ENCODE results near the gene MRPS6. TPM values are rescaled to one million over a fixed set of nuclear protein-coding genes. Genes with fewer than 3 reads are reported as not detected.

The MRPS6 gene
- total RNA-seq: 10 to 100 TPM in 1 of 2 donors, 1 to 10 TPM in 1; 2.3 to 15.8 TPM

- no peaks in the 10 kb centered on the region for H3K27me3 ChIP-seq
- intact Hi-C loops (cut with DNase I): no loop called here
These were observed at the start of gene MRPS6, which contains the start of gene SLC5A3 for GRCh38 chr21:34073032-34073748. MRPS6 (plus strand) TSS chr21:34073578; CDS start chr21:34073701, 123 bp downstream. SLC5A3 (plus strand) TSS chr21:34073578; CDS start chr21:34095199, 21,621 bp downstream.

DNA sequence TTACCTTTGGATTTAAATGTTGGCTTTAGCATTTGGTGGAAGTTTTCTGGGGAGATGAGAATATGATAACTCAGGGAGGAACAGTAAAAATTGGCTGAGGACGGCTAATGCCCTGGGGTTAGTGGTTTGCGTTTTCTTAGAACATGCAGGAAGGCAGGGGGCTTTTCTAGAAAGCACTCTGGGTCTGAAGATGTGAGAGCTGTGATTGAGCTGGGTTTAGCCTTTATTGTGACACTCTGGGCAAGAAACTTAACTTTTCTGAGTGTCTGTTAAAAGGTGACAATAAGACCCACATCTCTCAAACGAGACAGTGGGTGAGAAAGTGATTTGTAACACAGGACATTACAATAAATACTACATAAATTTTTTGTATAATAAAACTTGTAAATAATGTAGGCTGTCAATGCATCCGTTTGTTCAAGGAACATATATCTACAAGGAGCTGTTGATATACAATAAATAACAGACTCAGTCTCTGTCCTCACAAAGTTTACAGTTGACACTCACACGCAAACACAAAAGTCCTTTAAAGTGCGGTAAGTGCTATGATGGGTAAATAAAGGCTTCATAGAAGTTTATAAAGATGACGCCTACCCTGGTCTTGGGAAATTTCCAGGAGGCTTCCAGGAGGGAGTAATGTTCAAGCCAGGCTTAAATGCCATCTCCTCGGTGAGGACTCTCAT is 49.5 kb upstream of the MRPS6 start:
- intact Hi-C loops (cut with DNase I): no loop called here
- H3K27ac ChIP-seq: no peak overlapping the region
- no peaks in the 10 kb centered on the region for H3K27me3 ChIP-seq
- ATAC-seq: no peak
- TF ChIP-seq POLR2A (IDR thresholded peaks at IDR 0.05) (no peak), CTCF (IDR thresholded peaks at IDR 0.05) (no peak)
- no peaks in the 10 kb centered on the region for H3K36me3 ChIP-seq (replicated peaks in 1 of 2; ENCODE audit: insufficient read depth in 1 of 2, low read depth in 2 of 2)
- WGBS, 2 donors: 63 to 74% methylated on average over 8 of the region's 8 CpGs
- H3K4me3 ChIP-seq: no peak overlapping the region
- no peaks in the 10 kb centered on the region for H3K4me1 ChIP-seq
- DNase-seq: no peak
- no peaks in the 10 kb centered on the region for H3K9me3 ChIP-seq

More at GRCh38 chr21:34073032-34073748, at the start of gene MRPS6, which contains the start of gene SLC5A3:
- Histone ChIP-seq H3K36me3 (replicated peaks in 1 of 2; ENCODE audit: insufficient read depth in 1 of 2, low read depth in 2 of 2) (no peaks in the 10 kb centered on the region), H3K4me1 (peaks cover 22% of the 10 kb centered on the region), H3K4me3 (peak within 1 kb of the TSS; percentile 43 to 55), H3K27ac (peak within 1 kb of the TSS; percentile 79 to 90 (median 84)), H3K9me3 (no peaks in the 10 kb centered on the region)
- 0% methylated on average over 72 of the region's 104 CpGs; no CpG with 5 or more reads in 1 of the 2 donors for WGBS, 2 donors
- DNase-seq (peak; percentile 89 to 91 (median 90)), ATAC-seq (peak; percentile 89)
- peak in 2 of 7 experiments; percentile 22 to 39 for TF ChIP-seq CTCF (IDR thresholded peaks at IDR 0.05)
- peak; percentile 83 to 89 (median 88) for TF ChIP-seq POLR2A (IDR thresholded peaks at IDR 0.05)

GRCh38 chr21:34024374-34024693 is 49.0 kb upstream of the MRPS6 start:
- no peak for ATAC-seq

GRCh38 chr21:34027721-34028461 is 45.5 kb upstream of the MRPS6 start:
- no peak for TF ChIP-seq CTCF (IDR thresholded peaks at IDR 0.05)
- H3K4me1 ChIP-seq: no peaks in the 10 kb centered on the region
- ATAC-seq (no peak), DNase-seq (no peak)
- H3K27me3 ChIP-seq: no peaks in the 10 kb centered on the region
- H3K4me3 ChIP-seq: no peak overlapping the region
- intact Hi-C loops (cut with DNase I): no loop called here
- H3K27ac ChIP-seq: no peak overlapping the region
- H3K36me3 ChIP-seq (replicated peaks in 1 of 2; ENCODE audit: insufficient read depth in 1 of 2, low read depth in 2 of 2): no peaks in the 10 kb centered on the region
- H3K9me3 ChIP-seq: no peaks in the 10 kb centered on the region
- 75 to 82% methylated on average over 9 of the region's 9 CpGs for WGBS, 2 donors

More at GRCh38 chr21:34024374-34024693, 49.0 kb upstream of the MRPS6 start:
- Histone ChIP-seq H3K4me3 (no peak overlapping the region), H3K9me3 (no peaks in the 10 kb centered on the region), H3K27me3 (no peaks in the 10 kb centered on the region), H3K27ac (no peak overlapping the region), H3K36me3 (replicated peaks in 1 of 2; ENCODE audit: insufficient read depth in 1 of 2, low read depth in 2 of 2) (no peaks in the 10 kb centered on the region), H3K4me1 (no peaks in the 10 kb centered on the region)
- 87 to 95% methylated on average over 3 of the region's 3 CpGs for WGBS, 2 donors
- no peak for DNase-seq
- TF ChIP-seq POLR2A (IDR thresholded peaks at IDR 0.05): no peak
- no peak for TF ChIP-seq CTCF (IDR thresholded peaks at IDR 0.05)
- intact Hi-C loops (cut with DNase I): no loop called here
